Neuronal stem cell (in vitro differentiated cells): ENCODE results near the gene FAM120AOS.

Experiments used
- DNase-seq: peaks from one replicate; pipeline ENCODE4 v3.0.0-alpha.2; 2013; ENCODE audit warnings: low spot score
- H2AFZ ChIP-seq: one replicate; pipeline ENCODE4 v1.6.1; 2013; ENCODE audit warnings: mild to moderate bottlenecking, low read length, inconsistent platforms
- H2AK5ac ChIP-seq: 2 replicates; pipeline ENCODE4 v1.6.1; 2013; ENCODE audit warnings: low read depth, mild to moderate bottlenecking, inconsistent platforms, low read length, moderate library complexity, mixed read lengths
- H2BK120ac ChIP-seq: 2 replicates; pipeline ENCODE4 v1.6.1; 2013; ENCODE audit warnings: low read depth, mild to moderate bottlenecking, inconsistent platforms, low read length, moderate library complexity, mixed read lengths
- H2BK12ac ChIP-seq: one replicate; pipeline ENCODE4 v1.6.1; 2013; ENCODE audit warnings: low read length, inconsistent platforms
- H2BK15ac ChIP-seq: 2 replicates; pipeline ENCODE4 v1.6.1; 2013; ENCODE audit warnings: mild to moderate bottlenecking, low read length, inconsistent platforms, mixed read lengths
- H2BK5ac ChIP-seq: one replicate; pipeline ENCODE4 v1.6.1; 2013; ENCODE audit warnings: inconsistent platforms, mild to moderate bottlenecking, low read length, moderate library complexity
- H3K14ac ChIP-seq: one replicate; pipeline ENCODE4 v1.6.1; 2013; ENCODE audit warnings: low read length, inconsistent platforms
- H3K18ac ChIP-seq: 2 replicates; pipeline ENCODE4 v1.6.1; 2013; ENCODE audit warnings: low read length, inconsistent platforms
- H3K23ac ChIP-seq: 2 replicates; pipeline ENCODE4 v1.6.1; 2013; ENCODE audit warnings: low read depth, mild to moderate bottlenecking, mixed read lengths, low read length, inconsistent platforms; ENCODE audit not compliant: poor library complexity
- H3K27ac ChIP-seq: replicated peaks from 3 replicates; pipeline ENCODE4 v1.5.1; 2013; ENCODE audit warnings: low read length, inconsistent platforms
- H3K27me3 ChIP-seq, 3 experiments: 2 replicates each; pipeline ENCODE4 v1.6.1; 2013; ENCODE audit warnings: low read length in 3 of 3, mild to moderate bottlenecking in 2 of 3, inconsistent platforms in 1 of 3, low read depth in 1 of 3, mixed read lengths in 1 of 3, moderate library complexity in 1 of 3; ENCODE audit not compliant: control insufficient read depth in 3 of 3, insufficient read depth in 3 of 3
- H3K36me3 ChIP-seq, 2 donors: replicated peaks in 1 of 2; 2 replicates each; pipeline ENCODE4 v1.6.1; 2013; ENCODE audit warnings: low read length in 2 of 2; ENCODE audit not compliant: control insufficient read depth in 2 of 2, insufficient read depth in 2 of 2
- H3K4ac ChIP-seq: 2 replicates; pipeline ENCODE4 v1.6.1; 2013; ENCODE audit warnings: inconsistent platforms, mild to moderate bottlenecking, low read length, moderate library complexity
- H3K4me1 ChIP-seq, 2 donors: 1 replicate in 1 of 2; 2 replicates in 1 of 2; pipeline ENCODE4 v1.6.1; 2013; ENCODE audit warnings: low read length in 2 of 2, low read depth in 1 of 2; ENCODE audit not compliant: control insufficient read depth in 2 of 2, insufficient read depth in 1 of 2
- H3K4me2 ChIP-seq: one replicate; pipeline ENCODE4 v1.6.1; 2013; ENCODE audit warnings: mild to moderate bottlenecking, low read length, inconsistent platforms; ENCODE audit not compliant: insufficient read depth, poor library complexity, severe bottlenecking
- H3K4me3 ChIP-seq, 2 donors: 2 replicates each; pipeline ENCODE4 v1.5.1; 2013; ENCODE audit warnings: low read length in 2 of 2, mild to moderate bottlenecking in 2 of 2, inconsistent platforms in 1 of 2, moderate library complexity in 1 of 2
- H3K79me1 ChIP-seq: one replicate; pipeline ENCODE4 v1.6.1; 2013; ENCODE audit warnings: low read depth, mild to moderate bottlenecking, inconsistent platforms, low read length, moderate library complexity
- H3K9ac ChIP-seq: one replicate; pipeline ENCODE4 v1.6.1; 2013; ENCODE audit warnings: mild to moderate bottlenecking, low read depth, low read length, inconsistent platforms; ENCODE audit not compliant: poor library complexity
- H3K9me3 ChIP-seq, 2 donors: replicated peaks in 1 of 2; 2 replicates each; pipeline versions ENCODE3 to v1.6.1; 2013; ENCODE audit warnings: low read length in 2 of 2, mild to moderate bottlenecking in 2 of 2, inconsistent platforms in 1 of 2, low read depth in 1 of 2, mixed read lengths in 1 of 2, moderate library complexity in 1 of 2; ENCODE audit not compliant: control insufficient read depth in 2 of 2, insufficient read depth in 1 of 2
- H4K8ac ChIP-seq: one replicate; pipeline ENCODE4 v1.6.1; 2013; ENCODE audit warnings: low read depth, mild to moderate bottlenecking, inconsistent platforms, low read length, moderate library complexity
- H4K91ac ChIP-seq: one replicate; pipeline ENCODE4 v1.6.1; 2013; ENCODE audit warnings: low read length, low read depth, mild to moderate bottlenecking, inconsistent platforms; ENCODE audit not compliant: poor library complexity
- WGBS, 2 donors: extraction: QIAGEN DNeasy Blood & Tissue Kit; methylation state at CpG; one replicate each; pipeline ENCODE4 v1.1.7; 2013; ENCODE audit warnings: missing lambda C conversion rate in 2 of 2, mixed read lengths in 1 of 2; ENCODE audit not compliant: insufficient read length in 2 of 2, insufficient replicate concordance in 1 of 2; ENCODE audit errors: extremely low coverage in 2 of 2; 5-methylcytosine and 5-hydroxymethylcytosine counted together

Gene FAM120AOS

DNA sequence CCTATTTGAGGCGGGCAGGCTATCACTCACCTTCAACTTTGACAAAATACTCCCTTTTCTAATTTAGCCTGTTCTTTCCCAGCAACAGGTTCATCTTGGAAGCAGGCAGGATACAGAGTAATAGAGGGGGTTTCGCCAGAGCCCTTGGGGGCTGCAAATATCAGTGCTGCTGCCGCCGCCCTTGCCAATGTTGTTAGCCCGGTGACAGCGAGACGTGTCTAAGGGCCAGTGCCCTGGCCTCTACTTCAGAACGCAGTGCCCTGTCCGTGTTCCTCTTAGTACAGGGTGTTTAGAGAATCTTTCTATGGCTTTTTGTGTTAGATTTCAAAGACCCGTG, 703 bp downstream of the FAM120AOS start:
- peaks cover 3 to 6% of the 10 kb centered on the region in 2 donors for H3K4me1 ChIP-seq
- peaks cover 3% of the 10 kb centered on the region for H3K79me1 ChIP-seq
- H3K18ac ChIP-seq = no peak overlapping the region
- no peak overlapping the region for H2BK12ac ChIP-seq
- H3K36me3 ChIP-seq = peaks cover 6 to 51% of the 10 kb centered on the region in 2 donors
- no peak overlapping the region for H4K91ac ChIP-seq
- no peak overlapping the region for H2BK120ac ChIP-seq
- H3K27me3 ChIP-seq = no peaks in the 10 kb centered on the region
- H3K14ac ChIP-seq = no peak overlapping the region
- H3K27ac ChIP-seq = peak overlapping the region; percentile 0
- H2AK5ac ChIP-seq = no peak overlapping the region
- H3K9me3 ChIP-seq = peaks cover 0 to 2% of the 10 kb centered on the region in 2 donors
- H2BK15ac ChIP-seq = no peak overlapping the region
- H3K4me3 ChIP-seq = peak overlapping the region; percentile 91 to 96
- H3K4me2 ChIP-seq = peak overlapping the region; percentile 84
- H4K8ac ChIP-seq = no peak overlapping the region
- H2BK5ac ChIP-seq = no peak overlapping the region
- no CpG with 5 or more reads among the region's 10 CpGs for whole genome bisulfite sequencing, 2 donors
- H2AFZ ChIP-seq = peak overlapping the region; percentile 89
- H3K4ac ChIP-seq = no peak overlapping the region
- H3K23ac ChIP-seq = no peak overlapping the region
- DNase-seq = no peak
- peak overlapping the region; percentile 99 for H3K9ac ChIP-seq

GRCh38 chr9:93451849-93452709, 1.3 kb downstream of the FAM120AOS start:
- Histone ChIP-seq H3K23ac (peak overlapping the region; percentile 93), H2BK15ac (peak overlapping the region; percentile 98), H2AK5ac (peak overlapping the region; percentile 98), H3K4me1 (peaks cover 3 to 6% of the 10 kb centered on the region in 2 donors), H3K27me3 (no peaks in the 10 kb centered on the region), H3K36me3 (peaks cover 11 to 55% of the 10 kb centered on the region in 2 donors), H3K4me2 (peak overlapping the region; percentile 84), H3K14ac (peak overlapping the region; percentile 79), H2BK5ac (peak overlapping the region; percentile 95), H4K8ac (no peak overlapping the region), H3K9ac (peak overlapping the region; percentile 99), H3K27ac (peak overlapping the region; percentile 80), H2BK120ac (peak overlapping the region; percentile 42), H3K4ac (peak overlapping the region; percentile 86), H3K4me3 (peak overlapping the region; percentile 91 to 96), H3K18ac (peak overlapping the region; percentile 95), H4K91ac (peak overlapping the region; percentile 11), H2AFZ (peak overlapping the region; percentile 89), H2BK12ac (no peak overlapping the region), H3K9me3 (peaks cover 0 to 2% of the 10 kb centered on the region in 2 donors), H3K79me1 (peaks cover 3% of the 10 kb centered on the region)
- DNase-seq = peak; percentile 46
- no CpG with 5 or more reads among the region's 92 CpGs for WGBS, 2 donors

GRCh38 chr9:93450945-93451815, 2.2 kb downstream of the FAM120AOS start, which contains the start of gene FAM120A:
FAM120A (plus strand) TSS chr9:93451685; CDS start chr9:93451916, 231 bp downstream.
- H2BK5ac ChIP-seq = peak within 1 kb of the TSS; percentile 95
- no peaks in the 10 kb centered on the region for H3K27me3 ChIP-seq
- H3K14ac ChIP-seq = peak within 1 kb of the TSS; percentile 92
- peaks cover 3% of the 10 kb centered on the region for H3K79me1 ChIP-seq
- peak within 1 kb of the TSS; percentile 84 for H3K4me2 ChIP-seq
- peak within 1 kb of the TSS; percentile 95 for H2AFZ ChIP-seq
- DNase-seq = peak; percentile 74
- H2AK5ac ChIP-seq = peak within 1 kb of the TSS; percentile 98
- H3K4ac ChIP-seq = peak within 1 kb of the TSS; percentile 86
- H3K23ac ChIP-seq = peak within 1 kb of the TSS; percentile 93
- H3K4me3 ChIP-seq = peak within 1 kb of the TSS; percentile 92 to 96
- no peak within 1 kb of the TSS for H2BK12ac ChIP-seq
- peak within 1 kb of the TSS; percentile 92 for H3K27ac ChIP-seq
- peak within 1 kb of the TSS; percentile 11 for H4K91ac ChIP-seq
- peak within 1 kb of the TSS; percentile 96 for H3K18ac ChIP-seq
- peaks cover 13 to 55% of the 10 kb centered on the region in 2 donors for H3K36me3 ChIP-seq
- H3K9me3 ChIP-seq = peaks cover 0 to 6% of the 10 kb centered on the region in 2 donors
- H3K4me1 ChIP-seq = peaks cover 3 to 6% of the 10 kb centered on the region in 2 donors
- peak within 1 kb of the TSS; percentile 42 for H2BK120ac ChIP-seq
- H3K9ac ChIP-seq = peak within 1 kb of the TSS; percentile 99
- WGBS, 2 donors = no CpG with 5 or more reads among the region's 100 CpGs
- H4K8ac ChIP-seq = peak within 1 kb of the TSS; percentile 99
- H2BK15ac ChIP-seq = peak within 1 kb of the TSS; percentile 98
